HG03066 (cell line): ENCODE results near the gene TLR5.

Experiments used
- ATAC-seq: cut with Tn5 transposase; IDR thresholded peaks from one replicate; pipeline ENCODE4 v1.9.1; 2021; ENCODE audit warnings: low read depth; ENCODE audit not compliant: unreplicated experiment

TLR5 gene

DNA sequence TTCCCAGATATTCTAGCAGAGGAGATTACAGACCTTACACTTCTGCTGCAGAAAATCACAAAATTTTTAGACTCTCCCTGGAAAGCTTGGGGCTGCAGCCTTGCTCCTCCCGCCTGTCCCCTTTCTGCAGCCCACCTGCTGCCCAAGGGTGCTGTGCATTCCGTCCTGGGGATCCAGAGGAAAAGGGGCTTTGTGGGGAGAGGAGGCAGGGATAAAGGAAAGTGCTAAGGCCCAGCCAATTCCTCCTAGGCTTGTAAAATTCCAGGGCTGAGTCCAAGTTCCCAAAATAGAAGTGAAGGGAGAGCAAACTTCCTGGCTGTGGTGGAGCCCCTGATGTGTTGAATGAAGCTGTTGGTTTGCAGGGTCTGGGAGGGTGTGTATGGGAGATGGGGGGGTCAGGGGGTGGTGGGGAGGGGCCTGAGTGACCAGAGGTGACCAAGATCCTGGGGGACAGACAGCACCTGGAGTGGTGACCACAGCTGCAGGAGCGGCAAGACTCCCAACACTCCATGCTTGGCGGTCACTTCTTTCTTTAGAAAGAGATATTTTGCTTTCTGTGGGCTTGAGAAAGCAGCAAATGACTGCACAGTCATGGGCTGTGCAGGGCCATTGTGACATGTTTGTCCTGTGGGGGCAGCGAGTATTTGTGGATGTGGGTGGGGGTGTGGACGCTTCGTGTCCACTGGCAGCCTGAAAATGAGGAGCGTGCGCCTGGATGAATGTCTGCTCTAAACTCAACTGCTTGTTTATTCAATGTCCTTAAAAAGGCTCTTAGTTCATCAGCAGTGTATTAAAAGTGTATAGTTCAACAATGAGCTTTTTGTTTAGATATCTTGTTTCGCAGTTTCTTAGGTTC is 68.4 kb downstream of the TLR5 start:
- ATAC-seq: no peak

DNA sequence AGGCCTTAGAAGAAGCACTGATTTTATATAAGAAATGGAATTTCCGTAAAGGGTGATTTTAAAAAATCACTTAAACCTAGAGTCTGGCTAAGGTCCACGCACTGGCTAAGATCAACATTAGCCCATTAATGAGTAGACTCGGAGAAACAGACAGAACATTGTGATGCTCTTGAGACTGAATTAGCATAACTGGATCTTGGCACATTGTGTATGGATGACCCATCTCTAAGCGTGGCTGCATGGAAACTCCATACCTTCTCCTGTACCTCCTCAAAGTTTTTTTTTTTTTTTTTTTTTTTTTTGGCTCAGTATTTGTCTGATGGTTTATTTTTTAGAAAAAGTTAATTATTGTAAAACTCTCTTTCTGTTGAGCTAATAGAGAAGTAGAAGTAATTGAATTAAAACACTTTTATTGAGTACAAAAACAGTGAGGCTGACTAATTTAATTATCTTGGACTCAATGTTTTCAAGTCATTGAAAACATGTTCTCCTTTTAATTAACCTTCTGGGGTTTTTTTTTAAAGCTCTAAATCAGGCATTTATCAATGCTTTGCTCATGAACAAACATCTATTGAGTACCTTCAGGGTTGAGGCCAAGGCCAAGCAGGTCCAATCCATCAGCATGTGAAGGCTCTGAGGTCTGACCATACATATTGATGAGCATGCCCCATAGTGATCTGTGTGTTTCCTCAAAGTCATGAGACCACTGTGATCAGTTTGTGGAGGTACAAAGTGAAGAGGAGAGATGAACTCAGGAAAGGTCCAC is 74.0 kb downstream of the TLR5 start:
- no peak for ATAC-seq

- ATAC-seq: no peak
These were observed 75.1 kb downstream of the TLR5 start for GRCh38 chr1:223067914-223068313.

DNA sequence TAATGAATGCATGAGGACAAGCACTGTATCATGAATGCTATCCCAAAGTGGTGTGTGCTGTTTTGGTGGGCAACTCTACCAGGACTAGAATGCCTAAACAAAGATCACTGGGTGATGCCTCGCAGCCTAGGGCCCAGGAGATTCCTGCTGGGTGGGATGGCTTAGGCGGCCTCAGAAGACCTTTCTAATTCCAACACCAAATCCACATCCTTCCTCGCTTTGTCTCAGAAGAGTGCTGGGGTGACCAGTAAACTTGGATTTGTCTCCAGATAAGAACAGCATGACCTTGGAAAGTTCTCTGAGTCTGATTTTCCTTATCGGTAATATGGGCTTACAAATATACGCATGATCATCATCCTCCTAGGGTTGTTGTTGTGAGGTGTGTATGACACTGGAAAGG is 76.6 kb downstream of the TLR5 start:
- no peak for ATAC-seq

DNA sequence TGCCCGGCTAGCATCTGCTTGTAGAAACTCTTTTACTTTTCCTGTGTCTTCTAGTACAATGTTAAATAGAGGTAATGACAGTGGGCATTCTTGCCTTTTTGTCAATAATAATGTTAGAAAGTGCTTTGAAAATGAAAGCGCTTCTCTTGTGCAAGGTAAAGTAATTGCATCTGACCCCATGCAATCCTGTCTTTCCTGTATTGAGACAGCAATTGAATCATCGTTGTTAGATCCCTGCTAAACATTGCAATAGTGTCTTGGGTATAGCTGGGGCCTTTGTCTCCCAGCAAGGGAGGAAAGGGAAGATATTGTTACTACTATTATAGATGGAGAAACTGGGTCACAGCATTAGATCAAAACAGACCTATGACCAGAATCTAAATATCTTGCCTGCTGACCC is 80.9 kb downstream of the TLR5 start:
- ATAC-seq: no peak

DNA sequence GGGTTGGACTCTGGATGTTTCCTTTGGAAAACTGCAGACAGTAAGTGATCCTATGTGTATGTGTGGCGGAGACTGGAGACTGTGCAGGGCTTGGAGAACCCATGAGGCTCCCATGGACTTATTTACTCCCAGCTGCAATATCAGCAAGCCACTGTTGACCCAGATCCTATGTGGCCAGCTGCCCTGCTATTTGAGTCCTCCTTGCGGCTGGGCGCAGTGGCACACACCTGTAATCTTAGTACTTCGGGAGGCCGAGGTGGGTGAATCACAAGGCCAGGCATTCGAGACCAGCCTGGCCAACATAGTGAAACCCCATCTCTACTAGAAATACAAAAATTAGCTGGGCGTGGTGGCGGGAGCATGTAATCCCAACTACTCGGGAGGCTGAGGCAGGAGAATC is 83.5 kb downstream of the TLR5 start:
- no peak for ATAC-seq
